HEK293 (cell line): Measurements from ENCODE around the gene NFKBIL1.

Experiments
- GLIS1 ChIP-seq: fragments of 450-650 bp; formaldehyde crosslinking; IDR thresholded peaks from 2 replicates; pipeline ENCODE4 v1.5.1; 2016; ENCODE audit warnings: missing biosample characterization, missing genetic modification characterization
- GLIS2 ChIP-seq: fragments of 450-650 bp; formaldehyde crosslinking; IDR thresholded peaks from 2 replicates; pipeline ENCODE4 v1.5.1; 2016; ENCODE audit warnings: missing biosample characterization, missing genetic modification characterization
- IKZF3 ChIP-seq: fragments of 450-650 bp; IDR thresholded peaks from 2 replicates; pipeline ENCODE4 v1.5.0; 2018; ENCODE audit warnings: missing biosample characterization, mild to moderate bottlenecking, missing genetic modification characterization, moderate library complexity
- KLF10 ChIP-seq: fragments of 450-650 bp; IDR thresholded peaks from 2 replicates; pipeline ENCODE4 v1.5.1; 2018; ENCODE audit warnings: missing biosample characterization, mild to moderate bottlenecking, missing genetic modification characterization
- KLF8 ChIP-seq: fragments of 450-650 bp; formaldehyde crosslinking; IDR thresholded peaks from 2 replicates; pipeline ENCODE4 v1.5.1; 2016; ENCODE audit warnings: missing biosample characterization, missing genetic modification characterization
- REPIN1 ChIP-seq: fragments of 450-650 bp; formaldehyde crosslinking; IDR thresholded peaks from 2 replicates; pipeline ENCODE4 v1.5.1; 2017; ENCODE audit warnings: missing biosample characterization, missing genetic modification characterization, low read depth
- SALL2 ChIP-seq: fragments of 450-650 bp; formaldehyde crosslinking; IDR thresholded peaks from 2 replicates; pipeline ENCODE4 v1.5.0; 2017; ENCODE audit warnings: missing biosample characterization, mild to moderate bottlenecking, missing genetic modification characterization, borderline replicate concordance
- SP3 ChIP-seq: fragments of 450-650 bp; formaldehyde crosslinking; IDR thresholded peaks from 2 replicates; pipeline ENCODE4 v1.5.1; 2016; ENCODE audit warnings: missing biosample characterization, missing genetic modification characterization
- ZBTB48 ChIP-seq: fragments of 450-650 bp; formaldehyde crosslinking; IDR thresholded peaks from 2 replicates; pipeline ENCODE4 v1.5.1; 2016; ENCODE audit warnings: missing biosample characterization, missing genetic modification characterization
- ZBTB8A ChIP-seq: fragments of 450-650 bp; formaldehyde crosslinking; IDR thresholded peaks from 2 replicates; pipeline ENCODE4 v1.5.1; 2016; ENCODE audit warnings: missing biosample characterization, missing genetic modification characterization
- ZFHX2 ChIP-seq: fragments of 450-650 bp; formaldehyde crosslinking; conservative IDR thresholded peaks from 2 replicates; pipeline ENCODE4 v1.5.1; 2016; ENCODE audit warnings: missing biosample characterization, missing genetic modification characterization
- ZNF221 ChIP-seq: fragments of 450-650 bp; formaldehyde crosslinking; IDR thresholded peaks from 2 replicates; pipeline ENCODE4 v1.5.1; 2017; ENCODE audit warnings: missing biosample characterization, missing genetic modification characterization, borderline replicate concordance
- ZNF24 ChIP-seq: fragments of 450-650 bp; formaldehyde crosslinking; IDR thresholded peaks from 2 replicates; pipeline ENCODE4 v1.5.1; 2016; ENCODE audit warnings: missing biosample characterization, missing genetic modification characterization
- ZNF394 ChIP-seq: fragments of 450-650 bp; formaldehyde crosslinking; IDR thresholded peaks from 2 replicates; pipeline ENCODE4 v1.5.1; 2016; ENCODE audit warnings: missing biosample characterization, missing genetic modification characterization, mild to moderate bottlenecking, moderate library complexity, borderline replicate concordance
- ZNF629 ChIP-seq: fragments of 450-650 bp; formaldehyde crosslinking; IDR thresholded peaks from 2 replicates; pipeline ENCODE4 v1.5.1; 2017; ENCODE audit warnings: missing biosample characterization, missing genetic modification characterization
- ZNF660 ChIP-seq: fragments of 450-650 bp; IDR thresholded peaks from 2 replicates; pipeline ENCODE4 v1.5.1; 2018; ENCODE audit warnings: missing biosample characterization, mild to moderate bottlenecking, missing genetic modification characterization
- ZNF670 ChIP-seq: fragments of 450-650 bp; formaldehyde crosslinking; IDR thresholded peaks from 2 replicates; pipeline ENCODE4 v1.5.1; 2016; ENCODE audit warnings: missing biosample characterization, missing genetic modification characterization, low read depth
- ZNF843 ChIP-seq: fragments of 450-650 bp; formaldehyde crosslinking; IDR thresholded peaks from 2 replicates; pipeline ENCODE4 v1.5.1; 2016; ENCODE audit warnings: missing biosample characterization, missing genetic modification characterization
- ZSCAN30 ChIP-seq: fragments of 450-650 bp; IDR thresholded peaks from 2 replicates; pipeline ENCODE4 v1.5.1; 2018; ENCODE audit warnings: missing biosample characterization, mild to moderate bottlenecking, missing genetic modification characterization, moderate library complexity
- TF ChIP-seq, protein P1 (sequence below): fragments of 450-650 bp; formaldehyde crosslinking; IDR thresholded peaks from 2 replicates; pipeline ENCODE4 v1.5.1; 2016; ENCODE audit warnings: missing biosample characterization, missing genetic modification characterization
- TF ChIP-seq, protein P2 (sequence below): fragments of 450-650 bp; formaldehyde crosslinking; optimal IDR thresholded peaks from 2 replicates; pipeline ENCODE3; 2016; ENCODE audit warnings: missing biosample characterization, mild to moderate bottlenecking, missing genetic modification characterization
- TF ChIP-seq, protein P3 (sequence below): fragments of 450-650 bp; formaldehyde crosslinking; conservative IDR thresholded peaks from 2 replicates; pipeline ENCODE4 v1.5.1; 2016; ENCODE audit warnings: low read depth, missing biosample characterization, missing genetic modification characterization
- TF ChIP-seq, protein P4 (sequence below): fragments of 450-650 bp; formaldehyde crosslinking; IDR thresholded peaks from 2 replicates; pipeline ENCODE4 v1.5.1; 2016; ENCODE audit warnings: missing biosample characterization, missing genetic modification characterization
- TF ChIP-seq, protein P5 (sequence below): fragments of 450-650 bp; formaldehyde crosslinking; IDR thresholded peaks from 2 replicates; pipeline ENCODE4 v1.5.1; 2017; ENCODE audit warnings: missing biosample characterization, missing genetic modification characterization
- TF ChIP-seq, protein P6 (sequence below): fragments of 450-650 bp; formaldehyde crosslinking; IDR thresholded peaks from 2 replicates; pipeline ENCODE4 v1.5.1; 2016; ENCODE audit warnings: missing biosample characterization, missing genetic modification characterization
- TF ChIP-seq, protein P7 (sequence below): fragments of 450-650 bp; formaldehyde crosslinking; IDR thresholded peaks from 2 replicates; pipeline ENCODE4 v1.5.1; 2016; ENCODE audit warnings: missing biosample characterization, missing genetic modification characterization

NFKBIL1 gene

DNA sequence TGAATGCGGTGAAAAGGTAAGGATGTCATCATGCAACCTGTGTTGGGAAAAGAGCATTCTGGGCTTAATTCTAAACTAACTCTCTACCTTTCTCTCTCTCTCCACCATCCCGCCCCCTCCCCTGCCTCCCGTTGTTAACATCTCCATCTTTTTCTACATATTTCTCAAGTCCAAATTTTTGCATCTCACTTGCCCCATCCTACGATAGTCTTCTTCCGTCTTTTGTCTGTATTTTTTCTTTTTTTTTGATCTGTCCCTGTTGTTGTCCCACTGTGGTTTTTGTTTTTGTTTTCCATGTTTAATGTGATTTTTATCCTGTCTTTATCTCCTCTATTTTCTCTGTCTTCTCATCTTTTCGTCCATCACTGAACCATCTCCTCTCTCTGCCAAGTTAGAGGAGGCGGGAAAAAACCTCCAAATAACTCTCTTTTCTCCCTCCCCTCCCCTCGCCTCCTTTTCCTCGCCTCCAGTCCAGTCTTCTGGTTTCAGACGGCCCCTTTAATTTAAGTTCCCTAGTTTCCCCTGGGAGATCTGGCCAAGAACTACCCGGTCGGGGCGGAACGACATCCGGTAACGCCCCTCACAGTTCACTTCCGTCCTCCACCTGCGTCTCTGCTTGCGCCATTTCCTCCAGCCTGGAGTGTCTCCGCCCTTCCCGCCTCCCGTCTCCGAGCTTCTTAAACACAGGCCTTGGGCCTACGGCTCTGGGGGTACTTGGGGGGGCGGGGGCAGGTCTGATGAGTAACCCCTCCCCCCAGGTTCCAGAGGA, at the start of gene NFKBIL1 (continued):
- peak; percentile 52 for TF ChIP-seq ZBTB8A (tag by site-specific recombination)
- TF ChIP-seq, protein P1, sequence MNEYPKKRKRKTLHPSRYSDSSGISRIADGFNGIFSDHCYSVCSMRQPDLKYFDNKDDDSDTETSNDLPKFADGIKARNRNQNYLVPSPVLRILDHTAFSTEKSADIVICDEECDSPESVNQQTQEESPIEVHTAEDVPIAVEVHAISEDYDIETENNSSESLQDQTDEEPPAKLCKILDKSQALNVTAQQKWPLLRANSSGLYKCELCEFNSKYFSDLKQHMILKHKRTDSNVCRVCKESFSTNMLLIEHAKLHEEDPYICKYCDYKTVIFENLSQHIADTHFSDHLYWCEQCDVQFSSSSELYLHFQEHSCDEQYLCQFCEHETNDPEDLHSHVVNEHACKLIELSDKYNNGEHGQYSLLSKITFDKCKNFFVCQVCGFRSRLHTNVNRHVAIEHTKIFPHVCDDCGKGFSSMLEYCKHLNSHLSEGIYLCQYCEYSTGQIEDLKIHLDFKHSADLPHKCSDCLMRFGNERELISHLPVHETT (tag by site-specific recombination) = peak; percentile 91
- TF ChIP-seq ZNF394 = peak; percentile 57
- TF ChIP-seq GLIS1 (tag by site-specific recombination) = peak; percentile 65; the same call in 1 of the 2 replicates
- TF ChIP-seq IKZF3 = peak; percentile 77
- no peak for TF ChIP-seq ZNF670
- TF ChIP-seq ZNF843 = peak; percentile 37; the same call in 1 of the 2 replicates
- no peak for TF ChIP-seq ZFHX2 (tag by site-specific recombination)
- TF ChIP-seq KLF8 (tag by site-specific recombination) = peak; percentile 99
- peak; percentile 87 for TF ChIP-seq ZBTB48 (tag by site-specific recombination)
- TF ChIP-seq ZNF221 (tag by site-specific recombination) = no peak
- TF ChIP-seq ZNF24 (tag by site-specific recombination) = peak; percentile 85; the same call in 1 of the 2 replicates
- TF ChIP-seq, protein P2, sequence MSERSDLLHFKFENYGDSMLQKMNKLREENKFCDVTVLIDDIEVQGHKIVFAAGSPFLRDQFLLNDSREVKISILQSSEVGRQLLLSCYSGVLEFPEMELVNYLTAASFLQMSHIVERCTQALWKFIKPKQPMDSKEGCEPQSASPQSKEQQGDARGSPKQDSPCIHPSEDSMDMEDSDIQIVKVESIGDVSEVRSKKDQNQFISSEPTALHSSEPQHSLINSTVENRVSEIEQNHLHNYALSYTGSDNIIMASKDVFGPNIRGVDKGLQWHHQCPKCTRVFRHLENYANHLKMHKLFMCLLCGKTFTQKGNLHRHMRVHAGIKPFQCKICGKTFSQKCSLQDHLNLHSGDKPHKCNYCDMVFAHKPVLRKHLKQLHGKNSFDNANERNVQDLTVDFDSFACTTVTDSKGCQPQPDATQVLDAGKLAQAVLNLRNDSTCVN = peak; percentile 20
- TF ChIP-seq, protein P3, sequence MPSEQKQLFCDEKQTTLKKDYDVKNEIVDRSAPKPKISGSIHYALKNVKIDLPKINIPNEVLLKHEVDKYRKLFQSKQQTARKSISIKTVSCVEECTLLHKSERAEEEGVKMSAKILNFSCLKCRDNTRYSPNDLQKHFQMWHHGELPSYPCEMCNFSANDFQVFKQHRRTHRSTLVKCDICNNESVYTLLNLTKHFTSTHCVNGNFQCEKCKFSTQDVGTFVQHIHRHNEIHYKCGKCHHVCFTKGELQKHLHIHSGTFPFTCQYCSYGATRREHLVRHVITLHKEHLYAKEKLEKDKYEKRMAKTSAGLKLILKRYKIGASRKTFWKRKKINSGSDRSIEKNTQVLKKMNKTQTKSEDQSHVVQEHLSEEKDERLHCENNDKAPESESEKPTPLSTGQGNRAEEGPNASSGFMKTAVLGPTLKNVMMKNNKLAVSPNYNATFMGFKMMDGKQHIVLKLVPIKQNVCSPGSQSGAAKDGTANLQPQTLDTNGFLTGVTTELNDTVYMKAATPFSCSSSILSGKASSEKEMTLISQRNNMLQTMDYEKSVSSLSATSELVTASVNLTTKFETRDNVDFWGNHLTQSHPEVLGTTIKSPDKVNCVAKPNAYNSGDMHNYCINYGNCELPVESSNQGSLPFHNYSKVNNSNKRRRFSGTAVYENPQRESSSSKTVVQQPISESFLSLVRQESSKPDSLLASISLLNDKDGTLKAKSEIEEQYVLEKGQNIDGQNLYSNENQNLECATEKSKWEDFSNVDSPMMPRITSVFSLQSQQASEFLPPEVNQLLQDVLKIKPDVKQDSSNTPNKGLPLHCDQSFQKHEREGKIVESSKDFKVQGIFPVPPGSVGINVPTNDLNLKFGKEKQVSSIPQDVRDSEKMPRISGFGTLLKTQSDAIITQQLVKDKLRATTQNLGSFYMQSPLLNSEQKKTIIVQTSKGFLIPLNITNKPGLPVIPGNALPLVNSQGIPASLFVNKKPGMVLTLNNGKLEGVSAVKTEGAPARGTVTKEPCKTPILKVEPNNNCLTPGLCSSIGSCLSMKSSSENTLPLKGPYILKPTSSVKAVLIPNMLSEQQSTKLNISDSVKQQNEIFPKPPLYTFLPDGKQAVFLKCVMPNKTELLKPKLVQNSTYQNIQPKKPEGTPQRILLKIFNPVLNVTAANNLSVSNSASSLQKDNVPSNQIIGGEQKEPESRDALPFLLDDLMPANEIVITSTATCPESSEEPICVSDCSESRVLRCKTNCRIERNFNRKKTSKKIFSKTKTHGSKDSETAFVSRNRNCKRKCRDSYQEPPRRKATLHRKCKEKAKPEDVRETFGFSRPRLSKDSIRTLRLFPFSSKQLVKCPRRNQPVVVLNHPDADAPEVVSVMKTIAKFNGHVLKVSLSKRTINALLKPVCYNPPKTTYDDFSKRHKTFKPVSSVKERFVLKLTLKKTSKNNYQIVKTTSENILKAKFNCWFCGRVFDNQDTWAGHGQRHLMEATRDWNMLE (tag by site-specific recombination) = peak; percentile 90
- TF ChIP-seq, protein P4, sequence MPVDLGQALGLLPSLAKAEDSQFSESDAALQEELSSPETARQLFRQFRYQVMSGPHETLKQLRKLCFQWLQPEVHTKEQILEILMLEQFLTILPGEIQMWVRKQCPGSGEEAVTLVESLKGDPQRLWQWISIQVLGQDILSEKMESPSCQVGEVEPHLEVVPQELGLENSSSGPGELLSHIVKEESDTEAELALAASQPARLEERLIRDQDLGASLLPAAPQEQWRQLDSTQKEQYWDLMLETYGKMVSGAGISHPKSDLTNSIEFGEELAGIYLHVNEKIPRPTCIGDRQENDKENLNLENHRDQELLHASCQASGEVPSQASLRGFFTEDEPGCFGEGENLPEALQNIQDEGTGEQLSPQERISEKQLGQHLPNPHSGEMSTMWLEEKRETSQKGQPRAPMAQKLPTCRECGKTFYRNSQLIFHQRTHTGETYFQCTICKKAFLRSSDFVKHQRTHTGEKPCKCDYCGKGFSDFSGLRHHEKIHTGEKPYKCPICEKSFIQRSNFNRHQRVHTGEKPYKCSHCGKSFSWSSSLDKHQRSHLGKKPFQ = no peak
- TF ChIP-seq KLF10 (tag by site-specific recombination) = peak; percentile 92
- TF ChIP-seq ZNF660 (tag by site-specific recombination) = peak; percentile 93
- TF ChIP-seq ZNF629 = peak; percentile 96
- TF ChIP-seq SP3 (tag by site-specific recombination) = peak; percentile 99
- TF ChIP-seq, protein P5, sequence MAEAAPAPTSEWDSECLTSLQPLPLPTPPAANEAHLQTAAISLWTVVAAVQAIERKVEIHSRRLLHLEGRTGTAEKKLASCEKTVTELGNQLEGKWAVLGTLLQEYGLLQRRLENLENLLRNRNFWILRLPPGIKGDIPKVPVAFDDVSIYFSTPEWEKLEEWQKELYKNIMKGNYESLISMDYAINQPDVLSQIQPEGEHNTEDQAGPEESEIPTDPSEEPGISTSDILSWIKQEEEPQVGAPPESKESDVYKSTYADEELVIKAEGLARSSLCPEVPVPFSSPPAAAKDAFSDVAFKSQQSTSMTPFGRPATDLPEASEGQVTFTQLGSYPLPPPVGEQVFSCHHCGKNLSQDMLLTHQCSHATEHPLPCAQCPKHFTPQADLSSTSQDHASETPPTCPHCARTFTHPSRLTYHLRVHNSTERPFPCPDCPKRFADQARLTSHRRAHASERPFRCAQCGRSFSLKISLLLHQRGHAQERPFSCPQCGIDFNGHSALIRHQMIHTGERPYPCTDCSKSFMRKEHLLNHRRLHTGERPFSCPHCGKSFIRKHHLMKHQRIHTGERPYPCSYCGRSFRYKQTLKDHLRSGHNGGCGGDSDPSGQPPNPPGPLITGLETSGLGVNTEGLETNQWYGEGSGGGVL (tag by site-specific recombination) = peak; percentile 70
- TF ChIP-seq, protein P6, sequence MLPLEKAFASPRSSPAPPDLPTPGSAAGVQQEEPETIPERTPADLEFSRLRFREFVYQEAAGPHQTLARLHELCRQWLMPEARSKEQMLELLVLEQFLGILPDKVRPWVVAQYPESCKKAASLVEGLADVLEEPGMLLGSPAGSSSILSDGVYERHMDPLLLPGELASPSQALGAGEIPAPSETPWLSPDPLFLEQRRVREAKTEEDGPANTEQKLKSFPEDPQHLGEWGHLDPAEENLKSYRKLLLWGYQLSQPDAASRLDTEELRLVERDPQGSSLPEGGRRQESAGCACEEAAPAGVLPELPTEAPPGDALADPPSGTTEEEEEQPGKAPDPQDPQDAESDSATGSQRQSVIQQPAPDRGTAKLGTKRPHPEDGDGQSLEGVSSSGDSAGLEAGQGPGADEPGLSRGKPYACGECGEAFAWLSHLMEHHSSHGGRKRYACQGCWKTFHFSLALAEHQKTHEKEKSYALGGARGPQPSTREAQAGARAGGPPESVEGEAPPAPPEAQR (tag by site-specific recombination) = peak; percentile 53; the same call in 1 of the 2 replicates
- TF ChIP-seq, protein P7, sequence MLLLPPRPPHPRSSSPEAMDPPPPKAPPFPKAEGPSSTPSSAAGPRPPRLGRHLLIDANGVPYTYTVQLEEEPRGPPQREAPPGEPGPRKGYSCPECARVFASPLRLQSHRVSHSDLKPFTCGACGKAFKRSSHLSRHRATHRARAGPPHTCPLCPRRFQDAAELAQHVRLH (tag by site-specific recombination) = peak; percentile 94
- TF ChIP-seq GLIS2 (tag by site-specific recombination) = peak; percentile 90
- TF ChIP-seq SALL2 (tag by site-specific recombination) = no peak
- peak; percentile 97 for TF ChIP-seq ZSCAN30 (tag by site-specific recombination)
- peak; percentile 77; the same call in 1 of the 2 replicates for TF ChIP-seq REPIN1 (tag by site-specific recombination)
